OCI-M2 (cell line): ENCODE data around the gene NRP2.

Experiments
- DNase-seq: peaks from one replicate; lab custom pipeline; 2025; ENCODE audit not compliant: unreplicated experiment; lab: John Stamatoyannopoulos, UW

The NRP2 gene

GRCh38 chr2:205845446-205845845, 163.1 kb downstream of the NRP2 start:
- no peak for DNase-seq
